GM23338 (cell line): ENCODE data around the gene ZSCAN5B. TPM values are rescaled to one million over a fixed set of nuclear protein-coding genes. Genes with fewer than 3 reads are reported as not detected.

Experiments
- ATAC-seq: fragments of 200-7000 bp; cut with Tn5 transposase; 3 replicates; pipeline ENCODE4 v1.9.1; 2020
- DNase-seq: peaks from one replicate; pipeline ENCODE4 v3.0.0-alpha.2; 2015; ENCODE audit warnings: low spot score
- H2AFZ ChIP-seq: fragments of 200-600 bp; sonication (generic); 2 replicates; pipeline ENCODE4 v1.8.0; 2016; ENCODE audit warnings: antibody characterized with exemption, mild to moderate bottlenecking, moderate library complexity
- H3F3A ChIP-seq: fragments of 200-600 bp; sonication (generic); replicated peaks from 2 replicates; pipeline ENCODE4 v1.8.0; 2017; ENCODE audit warnings: antibody characterized with exemption, mixed run types, low read depth
- H3K27ac ChIP-seq: fragments of 200-600 bp; sonication (generic); 2 replicates; pipeline ENCODE4 v1.6.1; 2016; ENCODE audit warnings: low read depth
- H3K27me3 ChIP-seq: fragments of 200-600 bp; sonication (generic); 2 replicates; pipeline ENCODE4 v1.8.0; 2016; ENCODE audit warnings: mild to moderate bottlenecking, mixed run types, moderate library complexity; ENCODE audit not compliant: insufficient read depth
- H3K36me3 ChIP-seq: fragments of 200-600 bp; sonication (generic); 2 replicates; pipeline ENCODE4 v1.8.0; 2016; ENCODE audit warnings: mild to moderate bottlenecking; ENCODE audit not compliant: insufficient read depth
- H3K4me1 ChIP-seq: fragments of 200-600 bp; sonication (generic); 2 replicates; pipeline ENCODE4 v1.8.0; 2016; ENCODE audit warnings: mild to moderate bottlenecking, moderate library complexity; ENCODE audit not compliant: insufficient read depth
- H3K4me2 ChIP-seq: fragments of 200-600 bp; sonication (generic); 2 replicates; pipeline ENCODE4 v1.7.1; 2017; ENCODE audit warnings: mixed run types
- H3K4me3 ChIP-seq: fragments of 200-600 bp; sonication (generic); 2 replicates; pipeline ENCODE4 v1.6.1; 2016; ENCODE audit warnings: mixed run types
- H3K79me2 ChIP-seq: fragments of 200-600 bp; sonication (generic); replicated peaks from 2 replicates; pipeline ENCODE4 v1.8.0; 2017; ENCODE audit warnings: mild to moderate bottlenecking; ENCODE audit not compliant: insufficient read depth
- H3K9me2 ChIP-seq: fragments of 200-600 bp; sonication (generic); 2 replicates; pipeline ENCODE4 v1.8.0; 2017; ENCODE audit not compliant: insufficient read depth
- H4K20me1 ChIP-seq: fragments of 200-600 bp; sonication (generic); replicated peaks from 2 replicates; pipeline ENCODE4 v1.8.0; 2017; ENCODE audit warnings: mild to moderate bottlenecking; ENCODE audit not compliant: insufficient read depth
- H3K27ac Mint-ChIP-seq: 2 replicates; pipeline ENCODE4 v1.8.0; 2020; ENCODE audit warnings: inconsistent platforms, mild to moderate bottlenecking, moderate library complexity, mixed read lengths
- H3K27me3 Mint-ChIP-seq: 3 replicates; pipeline ENCODE4 v1.8.0; 2022; ENCODE audit warnings: low read depth, mild to moderate bottlenecking, moderate library complexity, mixed read lengths, inconsistent platforms; ENCODE audit not compliant: insufficient read depth, poor library complexity
- H3K36me3 Mint-ChIP-seq: 3 replicates; pipeline ENCODE4 v1.8.0; 2021; ENCODE audit warnings: low read depth, mild to moderate bottlenecking, inconsistent platforms, moderate library complexity, mixed read lengths
- H3K4me1 Mint-ChIP-seq: 3 replicates; pipeline ENCODE4 v1.8.0; 2020; ENCODE audit warnings: mild to moderate bottlenecking, inconsistent platforms, mixed read lengths
- H3K4me3 Mint-ChIP-seq: 3 replicates; pipeline ENCODE4 v1.8.0; 2021; ENCODE audit warnings: moderate library complexity, mild to moderate bottlenecking, inconsistent platforms, mixed read lengths
- H3K9me3 Mint-ChIP-seq: 3 replicates; pipeline ENCODE4 v1.8.0; 2020; ENCODE audit warnings: moderate library complexity, mild to moderate bottlenecking, inconsistent platforms, mixed read lengths
- CREB1 ChIP-seq: fragments of 250-450 bp; sonication (Bioruptor Pico); IDR thresholded peaks from 2 replicates; pipeline ENCODE4 v1.5.0; 2020; ENCODE audit warnings: low read depth, mild to moderate bottlenecking, moderate library complexity
- CTCF ChIP-seq, 2 experiments: fragments of 200-600 bp in 1 of 2; sonication (generic) in 1 of 2; conservative IDR thresholded peaks; 2 replicates each; pipeline versions ENCODE4 v1.5.1 to v1.6.1; 2016 to 2017; ENCODE audit warnings: antibody characterized with exemption in 2 of 2, low read depth in 2 of 2, mild to moderate bottlenecking in 2 of 2, moderate library complexity in 1 of 2
- JUNB ChIP-seq: IDR thresholded peaks from one replicate; pipeline ENCODE4 v1.6.1; 2016; ENCODE audit warnings: antibody characterized with exemption; ENCODE audit not compliant: unreplicated experiment
- NANOG ChIP-seq: IDR thresholded peaks from 2 replicates; pipeline ENCODE4 v1.6.1; 2016; ENCODE audit warnings: antibody characterized with exemption, borderline replicate concordance
- REST ChIP-seq: IDR thresholded peaks from one replicate; pipeline ENCODE4 v1.6.1; 2018; ENCODE audit warnings: antibody characterized with exemption; ENCODE audit not compliant: unreplicated experiment
- ZNF331 ChIP-seq: fragments of 250-450 bp; sonication (Bioruptor Pico); IDR thresholded peaks from 2 replicates; pipeline ENCODE4 v1.5.0; 2020; ENCODE audit warnings: low read depth, mild to moderate bottlenecking, moderate library complexity
- polyA plus RNA-seq: library from polyadenylated mRNA; unstranded; fragments of >200 nt; fragmentation: Nextera tagmentation; extraction: Ambion mirVana; gene quantifications from 2 replicates; pipeline ENCODE4 v1.2.1, GENCODE V29; 2016
- total RNA-seq: library from RNA; depleted of rRNA; stranded (reverse); fragments of >200 nt; shearing (Covaris generic); gene quantifications from 2 replicates; pipeline ENCODE4 v1.2.3, GENCODE V29; 2014

Gene ZSCAN5B
- total and polyA plus RNA-seq, 2 experiments from 2014 or later: 0.10 TPM; not detected in 1

- peaks cover 2% of the 10 kb centered on the region; the same call in 1 of the 3 replicates for H3K9me3 Mint-ChIP-seq
- Histone ChIP-seq H3K36me3 (no peaks in the 10 kb centered on the region), H2AFZ (no peak overlapping the region), H3K27ac (no peak overlapping the region), H3K4me3 (no peak overlapping the region), H3K9me2 (no peaks in the 10 kb centered on the region), H3K4me2 (no peak overlapping the region), H3K27me3 (no peaks in the 10 kb centered on the region), H4K20me1 (no peaks in the 10 kb centered on the region), H3K4me1 (no peaks in the 10 kb centered on the region), H3K79me2 (no peaks in the 10 kb centered on the region), H3F3A (no peaks in the 10 kb centered on the region)
- H3K4me1 Mint-ChIP-seq: no peaks in the 10 kb centered on the region
- peaks cover 12% of the 10 kb centered on the region for H3K27me3 Mint-ChIP-seq
- no peak overlapping the region for H3K4me3 Mint-ChIP-seq
- H3K36me3 Mint-ChIP-seq: no peaks in the 10 kb centered on the region
- ATAC-seq (no peak), DNase-seq (no peak)
- H3K27ac Mint-ChIP-seq: no peak overlapping the region
- TF ChIP-seq NANOG (no peak), CREB1 (CRISPR knock-in tag) (no peak), CTCF (conservative IDR thresholded peaks at IDR 0.05; ENCODE audit: low read depth in 2 of 2) (no peak), JUNB (no peak), ZNF331 (CRISPR knock-in tag) (no peak), REST (no peak)
Measured at GRCh38 chr19:56191711-56192110, 5.9 kb downstream of the ZSCAN5B start.

GRCh38 chr19:56191115-56191514 is 6.5 kb downstream of the ZSCAN5B start:
- H3K4me3 ChIP-seq: no peak overlapping the region
- H3K9me2 ChIP-seq: no peaks in the 10 kb centered on the region
- Mint-ChIP-seq H3K27ac (no peak overlapping the region), H3K4me3 (no peak overlapping the region), H3K27me3 (peaks cover 12% of the 10 kb centered on the region), H3K36me3 (no peaks in the 10 kb centered on the region), H3K9me3 (peaks cover 2% of the 10 kb centered on the region; the same call in 1 of the 3 replicates), H3K4me1 (no peaks in the 10 kb centered on the region)
- ATAC-seq (peak; percentile 80), DNase-seq (peak; percentile 40)
- no peaks in the 10 kb centered on the region for H3F3A ChIP-seq
- no peaks in the 10 kb centered on the region for H3K36me3 ChIP-seq
- H3K27ac ChIP-seq: no peak overlapping the region
- no peaks in the 10 kb centered on the region for H3K27me3 ChIP-seq
- no peak overlapping the region for H2AFZ ChIP-seq
- H4K20me1 ChIP-seq: no peaks in the 10 kb centered on the region
- no peaks in the 10 kb centered on the region for H3K79me2 ChIP-seq
- H3K4me1 ChIP-seq: no peaks in the 10 kb centered on the region
- no peak overlapping the region for H3K4me2 ChIP-seq
- TF ChIP-seq CTCF (conservative IDR thresholded peaks at IDR 0.05; ENCODE audit: low read depth in 2 of 2): peak; percentile 56 to 60
- no peak for TF ChIP-seq ZNF331 (CRISPR knock-in tag)
- no peak for TF ChIP-seq REST
